ENCODE data around the gene GOLGA5. TPM values are rescaled to one million over a fixed set of nuclear protein-coding genes. Genes with fewer than 3 reads are reported as not detected.

GOLGA5 gene
- total and polyA plus RNA-seq, 2 of the 13 experiments (the other 11 are each of a cell fraction or from before 2014, with no cell fraction given) = 31.0 to 40.0 TPM

- TF ChIP-seq CTCF (CRISPR knock-in tag; IDR thresholded peaks at IDR 0.05) = peak; percentile 71
These were observed 86.7 kb downstream of the GOLGA5 start (continued) for GRCh38 chr14:92880851-92881250.

GRCh38 chr14:92883066-92883465 lies 89.0 kb downstream of the GOLGA5 start:
- no peaks in the 10 kb centered on the region; a peak in 1 of 5 replicates for H3K27me3 ChIP-seq (ENCODE audit: control insufficient read depth in 1 of 2, insufficient read depth in 2 of 2, low read length in 2 of 2)
- WGBS (ENCODE audit: low lambda C conversion rate) = 20% methylated on average over 5 of the region's 5 CpGs
- no TSS peak for BruUV-seq (replicated peaks)
- no peaks in the 10 kb centered on the region for H4K20me1 ChIP-seq (ENCODE audit: insufficient read depth, low read length)
- DNase-seq (ENCODE audit: low spot score) = no peak
- no peak overlapping the region for H3K4me3 ChIP-seq (replicated peaks in 1 of 3; ENCODE audit: insufficient read depth in 1 of 3, low read depth in 2 of 3, low read length in 3 of 3)
- H2AFZ ChIP-seq (ENCODE audit: low read length) = no peak overlapping the region
- no peak overlapping the region for H3K27ac ChIP-seq (ENCODE audit: extremely low read length, insufficient read depth, low read length)
- peaks cover 14% of the 10 kb centered on the region for H3K4me1 ChIP-seq (ENCODE audit: insufficient read depth, low read length)
- H3K4me2 ChIP-seq (ENCODE audit: low read depth, low read length) = no peak overlapping the region
- no peak for TF ChIP-seq IKZF5 (CRISPR knock-in tag; IDR thresholded peaks at IDR 0.05)
- no peak for TF ChIP-seq ZNF576 (CRISPR knock-in tag; IDR thresholded peaks at IDR 0.05)
- TF ChIP-seq PRPF4 (IDR thresholded peaks at IDR 0.05; ENCODE audit: low read depth, low read length, poor library complexity, severe bottlenecking) = no peak
- TF ChIP-seq DNMT1 (CRISPR knock-in tag; IDR thresholded peaks at IDR 0.05) = no peak
- TF ChIP-seq IRX3 (CRISPR knock-in tag; IDR thresholded peaks at IDR 0.05; ENCODE audit: borderline replicate concordance, low read depth) = no peak
- TF ChIP-seq PAXIP1 (CRISPR knock-in tag; conservative IDR thresholded peaks at IDR 0.05) = no peak
- TF ChIP-seq SMARCE1 (IDR thresholded peaks at IDR 0.05; ENCODE audit: borderline replicate concordance) = no peak
- TF ChIP-seq KDM1A (CRISPR knock-in tag; IDR thresholded peaks at IDR 0.05) = no peak
- no peak for TF ChIP-seq SMYD3 (CRISPR knock-in tag; IDR thresholded peaks at IDR 0.05)
- no peak for TF ChIP-seq RARA (CRISPR knock-in tag; IDR thresholded peaks at IDR 0.05)
- no peak for TF ChIP-seq HBP1 (CRISPR knock-in tag; IDR thresholded peaks at IDR 0.05; ENCODE audit: low read depth)
- no peak for TF ChIP-seq SSRP1 (CRISPR knock-in tag; IDR thresholded peaks at IDR 0.05)
- no peak for TF ChIP-seq TIGD3 (CRISPR knock-in tag; IDR thresholded peaks at IDR 0.05; ENCODE audit: borderline replicate concordance)
- ChIA-PET POLR2A (no interaction called here), CTCF (ENCODE audit: low intra/inter-chr PET ratio, low total read pairs) (no interaction called here)
- ATAC-seq = no peak
- no peaks in the 10 kb centered on the region for H3K36me3 ChIP-seq (replicated peaks in 1 of 2; ENCODE audit: control insufficient read depth in 1 of 2, insufficient read depth in 2 of 2, low read length in 2 of 2)
- no peaks in the 10 kb centered on the region for H3K79me2 ChIP-seq (ENCODE audit: insufficient read depth, low read length)
- FAIRE-seq = no peak
- no peak overlapping the region for H3K9ac ChIP-seq (ENCODE audit: insufficient read depth, low read depth, low read length)
- no peaks in the 10 kb centered on the region for H3K9me3 ChIP-seq (ENCODE audit: low read length)
- intact Hi-C loops (cut with micrococcal nuclease; ENCODE audit: unreplicated experiment) = no loop called here
- in situ Hi-C loops (cut with HindIII; ENCODE audit: extremely low pct_ligation_motif_present, low pct_unique_long_range_greater_than_20kb) = no loop called here

Data from HepG2 (cell line).